NCI-H2227 (cell line): ENCODE measurements around the gene RAB27A.
"Not testable (repeated sequence)": the region's sequence is repeated elsewhere in the genome, so short reads cannot be mapped to it uniquely, and the experiment has no call there.

ENCODE experiments used
- DNase-seq: peaks from one replicate; lab custom pipeline; 2025; ENCODE audit not compliant: unreplicated experiment; lab: John Stamatoyannopoulos, UW

Gene RAB27A

DNA sequence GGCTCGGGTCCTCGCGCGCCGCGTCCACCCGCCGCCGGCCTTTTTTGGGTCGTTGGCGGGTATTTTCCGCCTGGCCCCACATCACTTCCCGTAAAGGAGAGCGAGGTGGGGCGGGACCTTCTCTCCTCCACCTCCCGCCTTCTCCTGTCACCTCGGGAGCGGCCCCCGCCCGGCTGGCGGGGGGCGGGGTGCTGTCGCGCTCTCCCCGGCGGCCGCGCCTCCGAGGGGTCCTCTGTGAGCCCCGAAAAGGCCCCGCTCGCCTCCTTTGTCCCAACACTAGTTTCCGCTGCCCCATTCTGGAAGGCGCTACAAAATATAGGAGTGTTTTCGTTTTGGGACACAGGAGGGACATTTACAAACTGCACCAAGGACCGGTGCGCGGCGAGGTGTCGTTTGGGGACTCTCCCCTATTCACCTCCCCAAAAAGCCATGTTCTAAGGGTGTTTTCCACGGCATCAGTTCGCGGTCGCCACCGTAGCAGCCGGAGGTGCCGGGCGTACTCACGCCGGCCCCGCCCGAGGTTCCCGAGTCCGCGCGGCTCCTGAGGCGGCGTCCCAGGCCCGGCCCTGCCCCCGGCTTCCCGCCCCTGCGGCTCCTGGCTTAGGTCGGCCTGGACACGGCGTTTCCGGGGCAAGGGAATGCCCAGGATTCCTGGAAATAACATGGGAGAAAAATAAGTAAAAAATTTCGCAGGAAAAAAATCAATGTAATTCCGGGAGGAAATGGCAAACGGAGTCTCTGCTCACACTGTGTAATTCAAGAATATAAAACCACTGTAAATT, at the start of gene RAB27A:
TSS of gene RAB27A (minus strand) at position 68 of the 782 bp plus-strand sequence. CDS start 54,879 bp downstream, outside the sequence.
- DNase-seq, result peak; percentile 67

DNA sequence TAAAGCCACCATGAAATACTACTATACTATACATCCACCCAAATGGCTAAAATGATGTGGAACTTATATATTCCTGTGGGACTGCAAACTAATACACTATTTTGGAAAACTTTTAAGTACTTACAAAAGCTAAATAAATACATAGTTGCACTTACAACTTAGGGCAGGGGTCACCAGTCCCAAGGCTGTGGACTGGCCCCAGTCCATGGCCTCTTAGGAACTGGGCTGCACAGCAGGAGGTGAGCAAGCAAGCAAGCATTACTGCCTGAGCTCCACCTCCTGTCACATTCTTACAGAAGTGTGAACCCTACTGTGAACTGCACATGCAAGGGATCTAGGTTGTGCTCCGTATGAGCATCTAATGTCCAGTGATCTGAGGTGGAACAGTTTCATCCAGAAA, 47.5 kb upstream of the RAB27A start:
- no peak for DNase-seq

DNA sequence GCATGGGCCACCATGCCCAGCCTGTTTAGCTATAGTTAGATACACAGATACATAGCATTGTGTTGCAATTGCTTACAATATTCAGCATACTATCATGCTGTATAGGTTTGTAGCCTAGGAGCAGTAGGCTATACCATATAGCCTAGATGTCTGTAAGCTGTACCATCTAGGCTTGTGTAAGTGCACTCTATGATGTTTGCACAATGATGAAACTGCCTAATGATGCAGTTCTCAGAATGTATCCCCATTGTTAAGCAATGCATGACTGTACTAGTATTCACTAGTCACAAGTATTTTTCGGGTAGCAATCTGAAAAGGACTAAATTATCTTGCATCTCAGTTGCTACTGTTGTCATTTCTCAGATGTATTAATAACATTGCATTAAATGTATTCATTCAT, 45.4 kb upstream of the RAB27A start:
- DNase-seq, result no peak

GRCh38 chr15:55334371-55334770, 44.8 kb upstream of the RAB27A start:
- no peak for DNase-seq

- DNase-seq, result no peak
Measured at GRCh38 chr15:55327387-55327786, 37.8 kb upstream of the RAB27A start.

DNA sequence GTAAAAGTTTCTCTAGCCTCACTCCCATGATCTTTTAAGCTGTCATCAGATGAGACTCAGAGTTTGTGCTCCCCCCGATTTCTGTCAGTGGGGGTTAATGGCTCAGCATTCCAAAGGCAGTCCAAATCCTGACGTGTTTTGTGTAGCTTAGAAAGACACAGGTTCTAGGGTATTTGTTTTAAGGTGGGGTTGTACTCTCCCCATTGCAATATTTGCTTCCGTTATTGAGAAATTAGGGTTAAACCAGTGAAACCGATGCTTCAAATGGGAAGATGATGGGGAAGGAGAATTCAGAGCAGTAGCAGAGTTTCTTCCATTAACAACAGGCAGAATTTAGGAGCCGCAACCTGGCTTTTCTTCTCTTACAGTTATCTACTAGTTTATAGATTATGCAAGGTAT, 32.9 kb upstream of the RAB27A start:
- DNase-seq, result no peak

DNA sequence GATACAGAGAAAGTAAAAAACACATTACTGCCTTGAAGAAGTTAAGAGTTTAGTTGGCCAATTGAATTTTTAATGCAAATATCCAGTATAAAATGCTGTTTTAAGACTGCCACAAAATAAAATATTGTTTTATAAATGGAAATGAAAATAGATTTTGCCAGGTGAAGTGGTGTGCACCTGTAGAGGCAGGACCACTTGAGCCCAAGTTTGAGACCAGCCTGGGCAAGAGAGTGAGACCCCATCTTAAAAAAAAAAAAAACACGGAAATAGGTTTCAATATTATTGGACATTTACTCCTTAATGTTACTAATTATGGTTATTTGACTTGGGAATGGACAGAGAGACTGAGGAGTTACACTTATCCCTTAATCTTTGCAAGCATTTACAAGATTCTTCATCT, 31.4 kb upstream of the RAB27A start:
- DNase-seq, result no peak

DNA sequence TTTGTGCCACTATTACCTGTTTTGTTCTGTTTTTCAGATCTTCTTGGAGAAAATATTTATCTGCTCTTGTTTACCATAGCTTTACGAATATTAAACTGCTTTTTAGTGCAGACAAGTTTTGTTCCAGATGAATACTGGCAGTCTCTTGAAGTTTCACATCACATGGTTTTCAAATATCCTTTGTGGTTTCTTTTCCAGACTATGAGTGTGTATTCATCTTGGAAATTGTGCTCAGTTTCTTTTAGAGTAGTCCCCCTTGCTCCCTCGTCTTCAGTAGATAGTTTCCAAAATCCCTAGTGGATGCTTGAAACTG, 30.6 kb upstream of the RAB27A start:
- DNase-seq, result no peak

DNA sequence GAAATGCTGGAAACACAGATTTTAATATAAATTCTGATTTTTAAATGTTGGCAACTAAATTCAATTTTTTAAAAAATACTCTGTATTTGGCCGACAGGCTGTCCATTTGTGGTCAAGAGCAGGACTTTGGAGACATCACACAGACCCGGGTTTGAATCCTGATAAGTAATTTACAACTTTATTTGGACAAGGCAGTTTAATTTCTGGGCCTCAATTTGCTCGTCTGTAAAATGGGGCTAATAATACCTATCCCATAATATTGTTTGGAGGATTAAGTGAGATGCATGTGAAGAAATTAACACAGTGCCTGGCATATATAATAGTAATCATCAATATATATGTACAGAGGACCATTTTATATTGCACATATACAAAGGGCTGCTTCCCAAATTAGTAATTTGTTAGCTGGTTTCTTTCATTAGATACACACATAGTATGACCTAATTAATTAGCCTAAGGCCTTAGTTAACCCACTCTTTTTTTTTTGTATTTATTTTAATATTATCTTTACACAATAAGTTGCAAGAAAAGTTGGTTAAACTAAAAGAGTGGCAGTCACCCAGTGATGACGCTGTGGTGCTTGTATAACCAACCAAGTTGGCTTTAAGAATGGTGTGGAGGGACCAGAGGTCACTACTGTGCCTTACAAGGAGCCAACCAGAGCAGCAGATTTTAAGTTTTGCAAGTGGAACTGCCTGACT, 30.1 kb upstream of the RAB27A start:
- peak; percentile 24 for DNase-seq

DNA sequence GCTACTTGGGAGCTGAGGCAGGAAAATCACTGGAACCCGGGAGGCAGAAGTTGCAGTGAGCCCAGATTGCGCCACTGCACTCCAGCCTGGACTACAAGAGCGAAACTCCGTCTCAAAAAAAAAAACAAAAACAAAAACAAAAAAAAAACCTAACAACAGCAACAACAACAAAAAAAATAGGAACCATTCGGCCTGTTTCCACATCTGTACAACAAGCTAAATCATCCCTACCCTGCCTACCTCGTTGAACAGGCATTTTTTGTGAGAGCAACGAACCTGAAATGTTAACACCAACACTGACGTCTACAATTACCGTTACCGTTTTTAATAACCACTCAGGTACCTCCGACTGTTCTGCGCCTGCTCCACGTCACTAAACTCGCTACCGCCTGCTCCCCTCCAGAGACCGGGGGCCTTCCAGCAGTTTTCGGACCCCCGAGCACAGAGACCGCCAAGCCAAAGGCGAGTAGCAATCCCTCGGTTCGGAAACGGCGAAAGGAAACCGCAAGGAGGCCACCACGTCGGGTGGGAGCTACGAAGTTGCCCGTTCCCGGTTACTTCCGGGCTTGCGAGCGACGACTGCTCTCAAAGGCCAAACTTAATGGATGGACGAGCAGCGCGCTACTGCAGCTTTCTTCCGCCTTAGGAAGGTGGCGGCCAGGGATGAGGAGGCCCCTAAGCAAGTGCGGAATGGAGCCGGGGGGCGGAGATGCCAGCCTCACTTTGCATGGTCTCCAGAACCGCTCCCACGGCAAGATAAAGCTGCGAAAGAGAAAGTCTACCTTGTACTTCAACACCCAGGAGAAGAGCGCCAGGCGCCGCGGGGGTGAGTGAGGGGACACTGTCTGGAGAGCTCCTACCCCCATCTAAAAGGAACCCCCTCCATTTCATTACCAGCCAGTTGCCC, 29.2 kb upstream of the RAB27A start, which contains the start of the genes PIGB and PIGBOS1:
TSS of gene PIGB (plus strand) at position 635 of the 907 bp plus-strand sequence. CDS start at position 664, 29 bp downstream.
TSS of gene PIGBOS1 (minus strand) at position 536 of the 907 bp plus-strand sequence. CDS start 1,331 bp downstream, outside the sequence.
- DNase-seq, result peak; percentile 89

- DNase-seq, result not testable (repeated sequence)
Measured at GRCh38 chr15:55302801-55303200, 13.2 kb upstream of the RAB27A start.

DNA sequence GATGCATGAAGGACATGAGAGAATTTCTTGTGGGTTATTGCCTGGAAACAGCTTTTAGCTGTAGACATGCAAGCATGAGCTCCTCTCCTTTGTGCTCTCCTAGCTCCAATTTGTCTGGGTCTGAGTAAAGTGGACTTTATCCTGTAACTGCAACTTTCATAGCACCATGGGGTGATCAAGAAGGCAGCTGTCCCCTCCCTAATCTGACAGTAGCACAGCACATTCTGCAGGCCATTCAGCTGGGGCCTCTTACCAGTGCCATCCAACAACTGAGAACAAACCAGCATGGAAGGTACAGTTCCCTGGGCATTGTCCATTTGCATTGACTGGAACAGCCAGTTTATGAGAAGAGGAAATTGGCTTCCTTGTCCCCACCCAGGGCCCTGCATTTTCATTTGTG, 7.7 kb upstream of the RAB27A start:
- DNase-seq, result no peak

DNA sequence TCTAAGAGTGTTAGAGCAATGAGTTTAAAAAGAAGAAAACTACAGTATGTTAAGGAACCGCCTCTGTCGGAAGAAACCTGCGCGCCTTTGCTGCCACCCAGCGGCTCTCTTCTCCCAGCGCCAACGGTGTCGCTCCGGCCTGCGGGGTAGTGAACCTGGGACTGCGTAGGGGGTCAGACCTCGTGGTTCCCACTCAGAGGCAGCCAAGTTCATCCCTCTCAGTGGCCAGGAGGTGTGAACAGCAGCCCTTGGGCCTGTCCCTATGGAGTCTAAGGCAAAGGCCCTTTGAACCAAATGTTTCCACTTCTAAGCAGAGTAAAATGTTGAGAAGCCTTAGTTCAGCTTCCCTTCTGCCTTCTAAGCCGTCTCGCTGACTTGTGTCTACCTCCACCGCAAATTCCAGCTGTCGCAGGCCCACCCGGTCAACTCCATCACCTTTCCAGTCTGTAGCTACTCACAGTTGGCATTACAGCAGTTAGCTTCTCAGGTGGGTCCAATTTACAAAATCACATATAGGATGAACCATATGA, 980 bp upstream of the RAB27A start:
- peak; percentile 75 for DNase-seq

DNA sequence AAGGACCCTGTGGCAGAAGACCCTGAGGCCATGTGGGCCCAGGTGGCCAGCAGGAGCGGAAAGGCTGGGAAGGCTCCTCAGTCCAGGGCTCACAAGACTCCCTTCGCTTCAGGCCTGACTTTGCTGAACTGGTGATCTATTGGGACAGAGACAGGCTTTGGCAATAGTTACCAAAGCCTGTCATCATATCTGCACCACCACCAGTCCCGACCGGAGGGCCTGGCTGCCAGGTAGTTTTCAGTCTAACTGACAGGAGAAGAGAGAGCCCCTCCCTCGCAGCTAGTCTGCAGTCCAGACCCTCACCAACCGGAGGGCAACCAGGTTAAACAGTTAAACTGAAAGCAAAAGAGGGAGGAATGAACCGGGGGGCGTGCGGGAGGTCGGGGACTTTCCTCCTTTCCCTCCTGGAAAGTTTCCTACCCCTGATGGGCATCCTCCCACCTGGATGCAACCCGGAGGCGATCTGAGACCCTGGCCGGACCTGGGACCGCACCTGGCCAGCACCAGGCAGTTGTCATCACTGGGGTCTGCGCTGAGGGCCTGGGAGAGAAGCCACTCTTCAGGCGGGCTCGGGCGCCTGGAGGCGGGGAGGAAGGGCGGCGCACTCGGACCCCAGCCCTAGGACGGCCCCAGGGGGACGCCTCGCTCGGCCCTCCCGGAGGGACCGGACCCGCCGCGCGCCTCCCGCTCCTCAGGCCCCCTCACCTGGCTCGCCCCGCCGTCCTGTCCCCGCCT, 435 bp downstream of the RAB27A start:
- no peak for DNase-seq

- DNase-seq, result no peak
Measured at GRCh38 chr15:55288006-55288717, 1.5 kb downstream of the RAB27A start.

- DNase-seq, result not testable (repeated sequence)
Measured at GRCh38 chr15:55286442-55287189, 3.0 kb downstream of the RAB27A start.

- DNase-seq, result no peak
Measured at GRCh38 chr15:55284426-55284825, 5.2 kb downstream of the RAB27A start.

GRCh38 chr15:55283379-55284147, 6.0 kb downstream of the RAB27A start:
- no peak for DNase-seq
